A673 (cell line): ENCODE results near the gene KRTAP9-3.

ENCODE experiments used
- CTCF ChIP-seq: fragments of 300-800, 200-600 bp; sonication (generic); conservative IDR thresholded peaks from 2 replicates; pipeline ENCODE4 v1.5.1; 2017; ENCODE audit warnings: low read depth, mild to moderate bottlenecking, antibody characterized with exemption, low read length, moderate library complexity, mixed read lengths
- EZH2 ChIP-seq: fragments of 200-600 bp; sonication (generic); IDR thresholded peaks from 2 replicates; pipeline ENCODE4 v1.6.1; 2017; ENCODE audit warnings: borderline replicate concordance, low read depth, mild to moderate bottlenecking, mixed read lengths, antibody characterized with exemption, low read length; ENCODE audit not compliant: poor library complexity, severe bottlenecking

- no peak for TF ChIP-seq CTCF
- no peak for TF ChIP-seq EZH2
Observed at GRCh38 chr17:41199421-41200078, 32.7 kb upstream of the KRTAP9-3 start.
